GM23338 (cell line): Measurements from ENCODE around the gene PSD4. TPM values are rescaled to one million over a fixed set of nuclear protein-coding genes. Genes with fewer than 3 reads are reported as not detected.

Experiments used
- ATAC-seq: fragments of 200-7000 bp; cut with Tn5 transposase; 3 replicates; pipeline ENCODE4 v1.9.1; 2020
- DNase-seq: peaks from one replicate; pipeline ENCODE4 v3.0.0-alpha.2; 2015; ENCODE audit warnings: low spot score
- H2AFZ ChIP-seq: fragments of 200-600 bp; sonication (generic); 2 replicates; pipeline ENCODE4 v1.8.0; 2016; ENCODE audit warnings: antibody characterized with exemption, mild to moderate bottlenecking, moderate library complexity
- H3F3A ChIP-seq: fragments of 200-600 bp; sonication (generic); replicated peaks from 2 replicates; pipeline ENCODE4 v1.8.0; 2017; ENCODE audit warnings: antibody characterized with exemption, mixed run types, low read depth
- H3K27ac ChIP-seq: fragments of 200-600 bp; sonication (generic); 2 replicates; pipeline ENCODE4 v1.6.1; 2016; ENCODE audit warnings: low read depth
- H3K27me3 ChIP-seq: fragments of 200-600 bp; sonication (generic); 2 replicates; pipeline ENCODE4 v1.8.0; 2016; ENCODE audit warnings: mild to moderate bottlenecking, mixed run types, moderate library complexity; ENCODE audit not compliant: insufficient read depth
- H3K36me3 ChIP-seq: fragments of 200-600 bp; sonication (generic); 2 replicates; pipeline ENCODE4 v1.8.0; 2016; ENCODE audit warnings: mild to moderate bottlenecking; ENCODE audit not compliant: insufficient read depth
- H3K4me1 ChIP-seq: fragments of 200-600 bp; sonication (generic); 2 replicates; pipeline ENCODE4 v1.8.0; 2016; ENCODE audit warnings: mild to moderate bottlenecking, moderate library complexity; ENCODE audit not compliant: insufficient read depth
- H3K4me2 ChIP-seq: fragments of 200-600 bp; sonication (generic); 2 replicates; pipeline ENCODE4 v1.7.1; 2017; ENCODE audit warnings: mixed run types
- H3K4me3 ChIP-seq: fragments of 200-600 bp; sonication (generic); 2 replicates; pipeline ENCODE4 v1.6.1; 2016; ENCODE audit warnings: mixed run types
- H3K79me2 ChIP-seq: fragments of 200-600 bp; sonication (generic); replicated peaks from 2 replicates; pipeline ENCODE4 v1.8.0; 2017; ENCODE audit warnings: mild to moderate bottlenecking; ENCODE audit not compliant: insufficient read depth
- H3K9me2 ChIP-seq: fragments of 200-600 bp; sonication (generic); 2 replicates; pipeline ENCODE4 v1.8.0; 2017; ENCODE audit not compliant: insufficient read depth
- H4K20me1 ChIP-seq: fragments of 200-600 bp; sonication (generic); replicated peaks from 2 replicates; pipeline ENCODE4 v1.8.0; 2017; ENCODE audit warnings: mild to moderate bottlenecking; ENCODE audit not compliant: insufficient read depth
- H3K27ac Mint-ChIP-seq: 2 replicates; pipeline ENCODE4 v1.8.0; 2020; ENCODE audit warnings: inconsistent platforms, mild to moderate bottlenecking, moderate library complexity, mixed read lengths
- H3K27me3 Mint-ChIP-seq: 3 replicates; pipeline ENCODE4 v1.8.0; 2022; ENCODE audit warnings: low read depth, mild to moderate bottlenecking, moderate library complexity, mixed read lengths, inconsistent platforms; ENCODE audit not compliant: insufficient read depth, poor library complexity
- H3K36me3 Mint-ChIP-seq: 3 replicates; pipeline ENCODE4 v1.8.0; 2021; ENCODE audit warnings: low read depth, mild to moderate bottlenecking, inconsistent platforms, moderate library complexity, mixed read lengths
- H3K4me1 Mint-ChIP-seq: 3 replicates; pipeline ENCODE4 v1.8.0; 2020; ENCODE audit warnings: mild to moderate bottlenecking, inconsistent platforms, mixed read lengths
- H3K4me3 Mint-ChIP-seq: 3 replicates; pipeline ENCODE4 v1.8.0; 2021; ENCODE audit warnings: moderate library complexity, mild to moderate bottlenecking, inconsistent platforms, mixed read lengths
- H3K9me3 Mint-ChIP-seq: 3 replicates; pipeline ENCODE4 v1.8.0; 2020; ENCODE audit warnings: moderate library complexity, mild to moderate bottlenecking, inconsistent platforms, mixed read lengths
- CREB1 ChIP-seq: fragments of 250-450 bp; sonication (Bioruptor Pico); IDR thresholded peaks from 2 replicates; pipeline ENCODE4 v1.5.0; 2020; ENCODE audit warnings: low read depth, mild to moderate bottlenecking, moderate library complexity
- CTCF ChIP-seq, 2 experiments: fragments of 200-600 bp in 1 of 2; sonication (generic) in 1 of 2; conservative IDR thresholded peaks; 2 replicates each; pipeline versions ENCODE4 v1.5.1 to v1.6.1; 2016 to 2017; ENCODE audit warnings: antibody characterized with exemption in 2 of 2, low read depth in 2 of 2, mild to moderate bottlenecking in 2 of 2, moderate library complexity in 1 of 2
- ETS1 ChIP-seq: IDR thresholded peaks from 2 replicates; pipeline ENCODE4 v1.6.1; 2016; ENCODE audit warnings: antibody characterized with exemption
- EZH2 ChIP-seq: fragments of 200-600 bp; sonication (generic); IDR thresholded peaks from one replicate; pipeline ENCODE4 v1.8.0; 2017; ENCODE audit warnings: antibody characterized with exemption, mild to moderate bottlenecking, low read depth; ENCODE audit not compliant: unreplicated experiment
- EZH2phosphoT487 ChIP-seq: fragments of 200-600 bp; sonication (generic); IDR thresholded peaks from one replicate; pipeline ENCODE4 v1.8.1; 2018; ENCODE audit warnings: antibody characterized with exemption; ENCODE audit not compliant: unreplicated experiment
- JUNB ChIP-seq: IDR thresholded peaks from one replicate; pipeline ENCODE4 v1.6.1; 2016; ENCODE audit warnings: antibody characterized with exemption; ENCODE audit not compliant: unreplicated experiment
- NANOG ChIP-seq: IDR thresholded peaks from 2 replicates; pipeline ENCODE4 v1.6.1; 2016; ENCODE audit warnings: antibody characterized with exemption, borderline replicate concordance
- POLR2AphosphoS5 ChIP-seq: IDR thresholded peaks from 2 replicates; pipeline ENCODE4 v1.6.1; 2016; ENCODE audit warnings: antibody characterized with exemption, low read depth
- REST ChIP-seq: IDR thresholded peaks from one replicate; pipeline ENCODE4 v1.6.1; 2018; ENCODE audit warnings: antibody characterized with exemption; ENCODE audit not compliant: unreplicated experiment
- STAT1 ChIP-seq: IDR thresholded peaks from one replicate; pipeline ENCODE4 v1.6.1; 2016; ENCODE audit warnings: antibody characterized with exemption; ENCODE audit not compliant: unreplicated experiment
- ZNF114 ChIP-seq: fragments of 250-450 bp; sonication (Bioruptor Pico); IDR thresholded peaks from 2 replicates; pipeline ENCODE4 v1.5.0; 2020; ENCODE audit warnings: mild to moderate bottlenecking, moderate library complexity
- ZNF331 ChIP-seq: fragments of 250-450 bp; sonication (Bioruptor Pico); IDR thresholded peaks from 2 replicates; pipeline ENCODE4 v1.5.0; 2020; ENCODE audit warnings: low read depth, mild to moderate bottlenecking, moderate library complexity
- ZNF462 ChIP-seq: fragments of 250-450 bp; sonication (Bioruptor Pico); IDR thresholded peaks from 2 replicates; pipeline ENCODE4 v1.5.0; 2020; ENCODE audit warnings: mild to moderate bottlenecking, moderate library complexity
- polyA plus RNA-seq: library from polyadenylated mRNA; unstranded; fragments of >200 nt; fragmentation: Nextera tagmentation; extraction: Ambion mirVana; gene quantifications from 2 replicates; pipeline ENCODE4 v1.2.1, GENCODE V29; 2016
- total RNA-seq: library from RNA; depleted of rRNA; stranded (reverse); fragments of >200 nt; shearing (Covaris generic); gene quantifications from 2 replicates; pipeline ENCODE4 v1.2.3, GENCODE V29; 2014

The PSD4 gene
- total and polyA plus RNA-seq, 2 experiments from 2014 or later = 0.06 to 0.66 TPM

- Mint-ChIP-seq H3K27me3 (peaks cover 11% of the 10 kb centered on the region), H3K9me3 (no peaks in the 10 kb centered on the region; the same call in 2 of the 3 replicates), H3K4me1 (peaks cover 12% of the 10 kb centered on the region), H3K4me3 (peak overlapping the region; percentile 72), H3K36me3 (no peaks in the 10 kb centered on the region), H3K27ac (no peak overlapping the region)
- TF ChIP-seq ZNF462 (no peak), EZH2 (no peak), NANOG (no peak), ZNF114 (CRISPR knock-in tag) (no peak), POLR2AphosphoS5 (no peak), ZNF331 (CRISPR knock-in tag) (no peak), REST (no peak), STAT1 (no peak), EZH2phosphoT487 (no peak), JUNB (no peak), ETS1 (no peak), CTCF (conservative IDR thresholded peaks at IDR 0.05; ENCODE audit: low read depth in 2 of 2) (no peak), CREB1 (CRISPR knock-in tag) (no peak)
- H3K4me2 ChIP-seq = peak overlapping the region; percentile 85
- no peaks in the 10 kb centered on the region for H3F3A ChIP-seq
- H3K27me3 ChIP-seq = peaks cover 21% of the 10 kb centered on the region
- H3K36me3 ChIP-seq = no peaks in the 10 kb centered on the region
- ATAC-seq (peak; percentile 91), DNase-seq (peak; percentile 76)
- peaks cover 13% of the 10 kb centered on the region for H3K4me1 ChIP-seq
- H3K4me3 ChIP-seq = peak overlapping the region; percentile 54
- no peaks in the 10 kb centered on the region for H3K79me2 ChIP-seq
- H2AFZ ChIP-seq = peak overlapping the region; percentile 91; the same call in 1 of the 2 replicates
- no peak overlapping the region for H3K27ac ChIP-seq
- no peaks in the 10 kb centered on the region for H4K20me1 ChIP-seq
- no peaks in the 10 kb centered on the region for H3K9me2 ChIP-seq
Measured at GRCh38 chr2:113157118-113157896, 16.5 kb upstream of the PSD4 start.
